ENCODE results near the gene TMEM140. TPM values are rescaled to one million over a fixed set of nuclear protein-coding genes. Genes with fewer than 3 reads are reported as not detected.
"Not testable (repeated sequence)": the region's sequence is repeated elsewhere in the genome, so short reads cannot be mapped to it uniquely, and the experiment has no call there.

TMEM140 gene
- total RNA-seq, 1 experiment from 2014 or later: 0.92 TPM

DNA sequence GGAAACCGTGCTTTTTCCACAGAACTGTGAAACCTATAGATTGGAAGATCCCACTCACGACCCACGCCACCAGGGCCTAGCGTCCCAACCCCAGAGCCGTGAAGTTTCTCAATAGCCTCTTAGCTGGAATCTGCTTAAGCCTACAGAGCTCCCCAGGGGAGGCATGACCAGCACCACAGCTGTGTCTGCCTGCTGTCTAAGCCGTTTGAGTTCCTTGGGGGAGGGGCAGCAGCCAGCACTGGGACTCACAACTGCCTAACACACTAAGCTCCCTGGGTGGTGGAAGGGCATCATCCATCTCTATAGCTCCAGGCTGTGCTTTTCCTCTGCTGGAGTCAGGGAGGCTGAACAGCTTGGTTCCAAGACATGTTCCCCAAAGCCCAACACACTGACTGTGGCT lies 26.0 kb upstream of the TMEM140 start:
- Histone ChIP-seq H3K9me3 (ENCODE audit: insufficient read depth, low read depth) (no peaks in the 10 kb centered on the region), H3K79me2 (ENCODE audit: low read depth) (no peaks in the 10 kb centered on the region), H3K9me2 (ENCODE audit: insufficient read depth) (no peaks in the 10 kb centered on the region)

DNA sequence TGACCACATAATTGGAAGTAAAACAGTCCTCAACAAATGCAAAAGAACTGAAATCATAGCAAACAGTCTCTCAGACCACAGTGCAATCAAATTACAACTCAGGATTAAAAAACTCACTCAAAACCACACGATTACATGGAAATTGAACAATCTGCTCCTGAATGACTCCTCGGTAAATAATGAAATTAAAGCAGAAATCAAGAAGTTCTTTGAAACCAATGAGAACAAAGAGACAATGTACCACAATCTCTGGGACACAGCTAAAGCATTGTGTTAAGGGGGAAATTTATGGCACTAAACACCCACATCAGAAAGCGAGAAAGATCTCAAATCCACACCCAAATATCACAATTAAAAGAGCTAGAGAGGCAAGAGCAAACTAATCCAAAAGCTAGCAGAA lies 23.2 kb upstream of the TMEM140 start:
- CTCF ChIA-PET: interaction anchor here (0.6 kb wide), 1 partner anchor 1607 kb away, joined by 3 read pairs; no protein-coding TSS in a partner anchor
- H3K79me2 ChIP-seq (ENCODE audit: low read depth); BruUV-seq (replicated peaks); H4K20me1 ChIP-seq (ENCODE audit: insufficient read depth); H2AFZ ChIP-seq; H3K4me1 ChIP-seq (replicated peaks; ENCODE audit: insufficient read depth); DNase-seq; H3K27ac ChIP-seq; H3K9me2 ChIP-seq (ENCODE audit: insufficient read depth); H3K9me3 ChIP-seq (ENCODE audit: insufficient read depth, low read depth); H3K4me2 ChIP-seq; intact Hi-C loops (cut with micrococcal nuclease; ENCODE audit: unreplicated experiment); H3F3A ChIP-seq (ENCODE audit: insufficient read depth, low read depth); H3K4me3 ChIP-seq; H3K36me3 ChIP-seq (ENCODE audit: low read depth); POLR2A ChIA-PET (ENCODE audit: unreplicated experiment): not testable (repeated sequence)
- peaks cover 12% of the 10 kb centered on the region for H3K27me3 ChIP-seq (ENCODE audit: insufficient read depth, low read depth)

More for the DNA sequence above, 26.0 kb upstream of the TMEM140 start:
- no peak overlapping the region for H2AFZ ChIP-seq
- H3K36me3 ChIP-seq (ENCODE audit: low read depth): no peaks in the 10 kb centered on the region
- intact Hi-C loops (cut with micrococcal nuclease; ENCODE audit: unreplicated experiment): no loop called here
- TF ChIP-seq, protein P1, sequence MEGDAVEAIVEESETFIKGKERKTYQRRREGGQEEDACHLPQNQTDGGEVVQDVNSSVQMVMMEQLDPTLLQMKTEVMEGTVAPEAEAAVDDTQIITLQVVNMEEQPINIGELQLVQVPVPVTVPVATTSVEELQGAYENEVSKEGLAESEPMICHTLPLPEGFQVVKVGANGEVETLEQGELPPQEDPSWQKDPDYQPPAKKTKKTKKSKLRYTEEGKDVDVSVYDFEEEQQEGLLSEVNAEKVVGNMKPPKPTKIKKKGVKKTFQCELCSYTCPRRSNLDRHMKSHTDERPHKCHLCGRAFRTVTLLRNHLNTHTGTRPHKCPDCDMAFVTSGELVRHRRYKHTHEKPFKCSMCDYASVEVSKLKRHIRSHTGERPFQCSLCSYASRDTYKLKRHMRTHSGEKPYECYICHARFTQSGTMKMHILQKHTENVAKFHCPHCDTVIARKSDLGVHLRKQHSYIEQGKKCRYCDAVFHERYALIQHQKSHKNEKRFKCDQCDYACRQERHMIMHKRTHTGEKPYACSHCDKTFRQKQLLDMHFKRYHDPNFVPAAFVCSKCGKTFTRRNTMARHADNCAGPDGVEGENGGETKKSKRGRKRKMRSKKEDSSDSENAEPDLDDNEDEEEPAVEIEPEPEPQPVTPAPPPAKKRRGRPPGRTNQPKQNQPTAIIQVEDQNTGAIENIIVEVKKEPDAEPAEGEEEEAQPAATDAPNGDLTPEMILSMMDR (conservative IDR thresholded peaks at IDR 0.05): no peak
- no peak for TF ChIP-seq EZH2 (IDR thresholded peaks at IDR 0.05; ENCODE audit: low read depth)
- peaks cover 12% of the 10 kb centered on the region for H3K27me3 ChIP-seq (ENCODE audit: insufficient read depth, low read depth)
- DNase-seq: no peak
- H4K20me1 ChIP-seq (ENCODE audit: insufficient read depth): no peaks in the 10 kb centered on the region
- H3K4me2 ChIP-seq: no peak overlapping the region
- no peaks in the 10 kb centered on the region for H3K4me1 ChIP-seq (replicated peaks; ENCODE audit: insufficient read depth)
- no TSS peak for BruUV-seq (replicated peaks)
- no peak overlapping the region for H3K4me3 ChIP-seq
- ChIA-PET POLR2A (ENCODE audit: unreplicated experiment) (no interaction called here), CTCF (interaction anchor here (0.6 kb wide), 1 partner anchor 66 kb away, joined by 3 read pairs; no protein-coding TSS in a partner anchor)
- H3F3A ChIP-seq (ENCODE audit: insufficient read depth, low read depth): no peaks in the 10 kb centered on the region
- no peak overlapping the region for H3K27ac ChIP-seq

DNA sequence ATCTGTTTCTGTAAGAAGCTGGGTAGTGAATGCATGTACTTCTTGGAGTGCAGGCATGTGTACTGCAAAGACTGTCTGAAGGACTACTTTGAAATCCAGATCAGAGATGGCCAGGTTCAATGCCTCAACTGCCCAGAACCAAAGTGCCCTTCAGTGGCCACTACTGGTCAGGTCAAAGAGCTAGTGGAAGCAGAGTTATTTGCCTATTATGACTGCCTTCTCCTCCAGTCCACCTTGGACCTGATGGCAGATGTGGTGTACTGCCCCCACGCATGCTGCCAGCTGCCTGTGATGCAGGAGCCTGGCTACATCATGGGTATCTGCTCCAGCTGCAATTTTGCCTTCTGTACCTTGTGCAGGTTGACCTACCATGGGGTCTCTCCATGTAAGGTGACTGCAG lies 18.9 kb upstream of the TMEM140 start:
- intact Hi-C loops (cut with micrococcal nuclease; ENCODE audit: unreplicated experiment): no loop called here
- Histone ChIP-seq H4K20me1 (ENCODE audit: insufficient read depth) (no peaks in the 10 kb centered on the region), H2AFZ (no peak overlapping the region), H3K27me3 (ENCODE audit: insufficient read depth, low read depth) (peaks cover 12% of the 10 kb centered on the region), H3K36me3 (ENCODE audit: low read depth) (no peaks in the 10 kb centered on the region), H3K9me3 (ENCODE audit: insufficient read depth, low read depth) (no peaks in the 10 kb centered on the region), H3K4me1 (replicated peaks; ENCODE audit: insufficient read depth) (no peaks in the 10 kb centered on the region), H3K27ac (no peak overlapping the region), H3K4me2 (no peak overlapping the region), H3F3A (ENCODE audit: insufficient read depth, low read depth) (no peaks in the 10 kb centered on the region), H3K4me3 (no peak overlapping the region), H3K9me2 (ENCODE audit: insufficient read depth) (0 out of 2 replicates have a peak, but pooled peaks cover 3% of the 10 kb centered on the region), H3K79me2 (ENCODE audit: low read depth) (no peaks in the 10 kb centered on the region)
- no peak for DNase-seq
- ChIA-PET POLR2A (ENCODE audit: unreplicated experiment) (interaction anchor here (0.6 to 0.7 kb wide), 2 partner anchors 634 to 1634 kb away, joined by 3 to 4 read pairs; no protein-coding TSS in a partner anchor), CTCF (no interaction called here)
- no peak for TF ChIP-seq EZH2 (IDR thresholded peaks at IDR 0.05; ENCODE audit: low read depth)
- TF ChIP-seq, protein P1 (conservative IDR thresholded peaks at IDR 0.05): no peak
- no TSS peak for BruUV-seq (replicated peaks)

DNA sequence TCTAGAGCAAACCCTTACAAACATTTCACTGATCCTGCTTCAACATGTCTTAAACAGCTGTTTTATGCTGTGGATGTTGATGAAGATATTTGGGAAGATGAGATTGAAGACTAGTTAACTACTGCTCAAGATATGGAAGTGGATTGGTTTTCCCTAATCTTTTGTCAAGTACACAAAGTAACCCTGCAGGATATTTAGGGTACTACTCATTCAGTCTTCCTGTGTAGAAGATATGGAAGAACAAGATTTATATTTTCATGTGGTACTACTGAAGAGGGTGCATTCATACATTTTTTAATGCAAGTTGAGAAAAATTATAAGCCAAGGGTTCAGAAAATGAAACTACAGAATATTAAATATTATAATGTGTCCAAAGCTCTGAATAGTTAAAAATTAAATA lies 18.3 kb upstream of the TMEM140 start:
- no peak for DNase-seq
- CTCF ChIA-PET: no interaction called here
- no peak for TF ChIP-seq EZH2 (IDR thresholded peaks at IDR 0.05; ENCODE audit: low read depth)
- TF ChIP-seq, protein P1 (conservative IDR thresholded peaks at IDR 0.05): no peak

More for the DNA sequence above, 18.3 kb upstream of the TMEM140 start:
- H3K4me1 ChIP-seq (replicated peaks; ENCODE audit: insufficient read depth): no peaks in the 10 kb centered on the region
- no peaks in the 10 kb centered on the region for H3K79me2 ChIP-seq (ENCODE audit: low read depth)
- H3K4me3 ChIP-seq: no peak overlapping the region
- no peaks in the 10 kb centered on the region for H3K36me3 ChIP-seq (ENCODE audit: low read depth)
- BruUV-seq (replicated peaks): no TSS peak
- intact Hi-C loops (cut with micrococcal nuclease; ENCODE audit: unreplicated experiment): no loop called here
- no peaks in the 10 kb centered on the region for H3F3A ChIP-seq (ENCODE audit: insufficient read depth, low read depth)
- H2AFZ ChIP-seq: no peak overlapping the region
- no peaks in the 10 kb centered on the region for H3K9me3 ChIP-seq (ENCODE audit: insufficient read depth, low read depth)
- peaks cover 8% of the 10 kb centered on the region for H3K27me3 ChIP-seq (ENCODE audit: insufficient read depth, low read depth)
- H3K9me2 ChIP-seq (ENCODE audit: insufficient read depth): 0 out of 2 replicates have a peak, but pooled peaks cover 3% of the 10 kb centered on the region
- no peak overlapping the region for H3K27ac ChIP-seq
- POLR2A ChIA-PET (ENCODE audit: unreplicated experiment): interaction anchor here (0.7 kb wide), 1 partner anchor 633 kb away, joined by 4 read pairs; no protein-coding TSS in a partner anchor
- H3K4me2 ChIP-seq: no peak overlapping the region
- no peaks in the 10 kb centered on the region for H4K20me1 ChIP-seq (ENCODE audit: insufficient read depth)
